Measurements from ENCODE around the gene TPD52L1. TPM values are rescaled to one million over a fixed set of nuclear protein-coding genes. Genes with fewer than 3 reads are reported as not detected.
A peak's percentile ranks its signal among the peaks of the same experiment; 100 is the strongest.

The TPD52L1 gene
- total and polyA plus RNA-seq, 8 donors, result 21.2 to 51.6 (median 24.4) TPM

DNA sequence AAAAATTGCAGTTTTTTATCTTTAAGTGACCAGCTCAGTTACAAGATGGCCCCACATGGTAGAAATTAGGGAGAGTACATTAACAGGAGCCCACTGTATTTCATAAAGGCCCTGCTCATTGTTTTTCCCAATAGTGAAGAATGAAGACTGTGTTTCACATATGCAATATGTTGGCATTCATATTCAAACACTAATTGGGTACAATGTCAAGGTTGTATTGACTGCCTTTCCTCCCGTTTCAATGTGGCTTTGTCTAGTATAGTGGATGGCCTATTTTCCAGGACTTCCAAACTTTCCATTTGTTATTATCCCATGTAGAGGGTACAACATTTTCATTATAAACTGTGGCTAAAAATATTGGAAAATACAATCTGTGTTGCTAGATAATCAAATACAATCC is 96.9 kb downstream of the TPD52L1 start:
- FAIRE-seq (no peak), DNase-seq (no peak), ATAC-seq (peak in 1 of 4 donors; percentile 66)
- Histone ChIP-seq H3K4me3 (no peak overlapping the region), H3K27me3 (no peaks in the 10 kb centered on the region), H3K27ac (no peak overlapping the region), H3K4me1 (no peaks in the 10 kb centered on the region), H3K36me3 (no peaks in the 10 kb centered on the region), H3K9me3 (no peaks in the 10 kb centered on the region)
- intact Hi-C loops (cut with DNase I), result no loop called here
- TF ChIP-seq, protein P1, sequence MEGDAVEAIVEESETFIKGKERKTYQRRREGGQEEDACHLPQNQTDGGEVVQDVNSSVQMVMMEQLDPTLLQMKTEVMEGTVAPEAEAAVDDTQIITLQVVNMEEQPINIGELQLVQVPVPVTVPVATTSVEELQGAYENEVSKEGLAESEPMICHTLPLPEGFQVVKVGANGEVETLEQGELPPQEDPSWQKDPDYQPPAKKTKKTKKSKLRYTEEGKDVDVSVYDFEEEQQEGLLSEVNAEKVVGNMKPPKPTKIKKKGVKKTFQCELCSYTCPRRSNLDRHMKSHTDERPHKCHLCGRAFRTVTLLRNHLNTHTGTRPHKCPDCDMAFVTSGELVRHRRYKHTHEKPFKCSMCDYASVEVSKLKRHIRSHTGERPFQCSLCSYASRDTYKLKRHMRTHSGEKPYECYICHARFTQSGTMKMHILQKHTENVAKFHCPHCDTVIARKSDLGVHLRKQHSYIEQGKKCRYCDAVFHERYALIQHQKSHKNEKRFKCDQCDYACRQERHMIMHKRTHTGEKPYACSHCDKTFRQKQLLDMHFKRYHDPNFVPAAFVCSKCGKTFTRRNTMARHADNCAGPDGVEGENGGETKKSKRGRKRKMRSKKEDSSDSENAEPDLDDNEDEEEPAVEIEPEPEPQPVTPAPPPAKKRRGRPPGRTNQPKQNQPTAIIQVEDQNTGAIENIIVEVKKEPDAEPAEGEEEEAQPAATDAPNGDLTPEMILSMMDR (IDR thresholded peaks at IDR 0.05), result no peak
- WGBS, 2 donors, result 41 to 58% methylated on average over 1 of the region's 1 CpG

DNA sequence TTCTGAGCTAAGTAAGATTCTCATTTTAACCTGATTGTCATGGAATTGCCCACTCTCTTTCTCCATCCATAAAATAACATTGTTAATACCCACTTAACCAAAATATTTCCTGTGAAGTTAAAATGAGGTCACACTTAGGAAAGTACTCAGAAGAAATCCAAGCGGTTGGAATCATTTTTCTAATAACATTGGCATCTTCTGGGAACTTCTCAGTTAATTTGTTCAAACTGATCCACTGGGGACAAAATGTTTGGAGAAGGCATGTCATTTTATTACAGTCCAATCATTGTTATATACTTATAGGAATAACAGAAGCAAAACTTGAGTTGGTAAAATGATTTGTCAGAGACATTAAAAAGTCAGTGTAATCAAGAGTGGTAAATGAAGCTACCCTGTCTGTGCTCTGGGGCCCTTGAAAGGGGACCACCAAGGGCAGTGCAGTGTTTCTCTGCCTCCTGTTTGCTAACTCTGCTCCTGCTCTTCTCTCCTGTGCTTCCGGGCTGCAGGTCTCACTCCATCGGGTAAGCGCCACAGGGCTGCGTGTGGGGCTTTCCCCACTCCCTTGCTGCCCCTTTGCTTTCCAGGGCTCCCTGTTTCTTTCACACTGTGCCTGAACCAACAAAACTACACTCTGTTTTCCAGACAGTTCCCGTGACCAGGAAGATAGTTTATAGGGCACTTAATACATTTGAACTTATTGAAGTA is 98.1 kb downstream of the TPD52L1 start:
- no peak overlapping the region for H3K27ac ChIP-seq
- H3K4me1 ChIP-seq, result no peaks in the 10 kb centered on the region
- H3K36me3 ChIP-seq, result no peaks in the 10 kb centered on the region
- H3K4me3 ChIP-seq, result no peak overlapping the region
- 58 to 72% methylated on average over 6 of the region's 6 CpGs for WGBS, 2 donors
- no peak for FAIRE-seq
- no peaks in the 10 kb centered on the region for H3K9me3 ChIP-seq
- H3K27me3 ChIP-seq, result no peaks in the 10 kb centered on the region
- intact Hi-C loops (cut with DNase I), result no loop called here
- TF ChIP-seq, protein P1 (IDR thresholded peaks at IDR 0.05), result no peak
- ATAC-seq, result peak in 1 of 4 donors; percentile 26
- DNase-seq, result no peak

DNA sequence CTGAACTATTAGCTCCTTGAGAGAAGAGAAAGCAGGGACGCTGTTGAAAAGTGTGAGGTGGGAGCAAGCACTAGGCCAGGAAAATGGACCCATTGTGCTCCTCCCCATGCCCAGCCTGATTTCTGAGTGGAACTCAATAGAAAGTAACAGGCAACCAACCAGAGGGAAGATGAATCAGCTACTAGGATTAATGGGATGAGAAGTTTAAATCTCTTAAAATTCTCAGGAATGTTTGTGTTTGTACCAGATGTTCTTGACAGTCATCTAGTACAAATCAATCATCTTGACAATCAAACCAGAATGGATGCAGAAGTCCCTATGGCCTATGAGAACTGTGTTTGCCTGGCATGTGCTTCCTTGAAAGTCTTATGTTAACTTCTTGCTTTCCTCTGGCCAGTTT is 99.3 kb downstream of the TPD52L1 start:
- H3K27me3 ChIP-seq, result no peaks in the 10 kb centered on the region
- no peak overlapping the region for H3K4me3 ChIP-seq
- H3K27ac ChIP-seq, result no peak overlapping the region
- FAIRE-seq (no peak), DNase-seq (no peak), ATAC-seq (no peak)
- TF ChIP-seq, protein P1 (IDR thresholded peaks at IDR 0.05), result no peak
- H3K36me3 ChIP-seq, result no peaks in the 10 kb centered on the region
- intact Hi-C loops (cut with DNase I), result no loop called here
- WGBS, 2 donors, result 94 to 97% methylated on average over 1 of the region's 1 CpG
- no peaks in the 10 kb centered on the region for H3K4me1 ChIP-seq
- no peaks in the 10 kb centered on the region for H3K9me3 ChIP-seq

DNA sequence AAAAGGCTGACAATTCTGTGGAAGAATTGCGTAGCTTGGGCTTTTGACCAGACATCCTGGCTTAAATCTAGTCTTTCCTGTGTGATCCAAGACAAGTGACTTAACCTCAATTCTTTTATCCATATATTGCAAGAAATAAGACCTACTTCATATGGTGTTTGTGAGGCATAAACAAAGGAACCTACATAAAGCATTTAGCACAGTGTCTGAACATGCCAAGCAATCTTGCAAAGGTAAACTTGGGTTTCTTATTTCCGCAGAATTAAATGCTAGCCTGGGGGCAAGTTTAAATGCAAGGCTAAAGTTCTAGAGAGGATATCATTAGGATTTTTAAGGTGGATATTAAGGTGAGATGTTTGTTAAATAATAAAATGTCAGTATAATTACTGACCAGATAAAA is 100.3 kb downstream of the TPD52L1 start:
- Histone ChIP-seq H3K27me3 (no peaks in the 10 kb centered on the region), H3K4me3 (no peak overlapping the region), H3K4me1 (no peaks in the 10 kb centered on the region), H3K27ac (no peak overlapping the region), H3K9me3 (no peaks in the 10 kb centered on the region), H3K36me3 (no peaks in the 10 kb centered on the region)
- TF ChIP-seq, protein P1 (IDR thresholded peaks at IDR 0.05), result no peak
- intact Hi-C loops (cut with DNase I), result no loop called here
- DNase-seq (no peak), ATAC-seq (no peak), FAIRE-seq (no peak)
- WGBS, 2 donors, result 96 to 100% methylated on average over 2 of the region's 2 CpGs

DNA sequence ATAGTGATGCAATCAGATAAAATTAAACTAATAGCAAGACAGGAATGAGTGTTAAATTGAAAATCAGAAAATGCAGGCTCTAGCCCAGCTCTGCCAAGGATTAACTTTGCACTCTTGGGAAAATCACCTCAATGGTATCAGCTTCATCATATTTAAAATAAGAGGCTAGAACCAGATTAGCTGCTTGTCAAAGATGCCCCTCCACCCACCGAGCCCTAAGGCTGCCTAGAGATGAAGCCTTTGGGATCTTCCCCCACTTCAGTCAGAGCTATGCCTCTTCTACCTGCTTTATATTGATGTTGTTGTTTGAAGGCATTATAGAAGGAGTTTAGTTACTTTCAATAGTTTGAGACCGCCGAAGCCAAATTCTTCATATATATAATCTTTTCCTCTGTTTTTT is 100.7 kb downstream of the TPD52L1 start:
- no peaks in the 10 kb centered on the region for H3K27me3 ChIP-seq
- no peaks in the 10 kb centered on the region for H3K4me1 ChIP-seq
- FAIRE-seq, result no peak
- WGBS, 2 donors, result 96% methylated on average over 3 of the region's 3 CpGs
- H3K4me3 ChIP-seq, result no peak overlapping the region
- no peaks in the 10 kb centered on the region for H3K9me3 ChIP-seq
- TF ChIP-seq, protein P1 (IDR thresholded peaks at IDR 0.05), result no peak
- ATAC-seq, result no peak
- no peak for DNase-seq
- H3K36me3 ChIP-seq, result no peaks in the 10 kb centered on the region
- no peak overlapping the region for H3K27ac ChIP-seq
- intact Hi-C loops (cut with DNase I), result no loop called here

Data from pancreas (tissue), 10 donors.